Jurkat, Clone E6-1 (cell line): ENCODE measurements around the gene HTRA2. TPM values are rescaled to one million over a fixed set of nuclear protein-coding genes. Genes with fewer than 3 reads are reported as not detected.
"Not testable (repeated sequence)": the region's sequence is repeated elsewhere in the genome, so short reads cannot be mapped to it uniquely, and the experiment has no call there.

ENCODE experiments used
- DNase-seq: peaks from one replicate; pipeline ENCODE4 v3.0.0-alpha.2; 2011; ENCODE audit warnings: low read depth, low spot score
- H3K4me3 ChIP-seq: 2 replicates; pipeline ENCODE4 v1.5.1; 2011; ENCODE audit warnings: mild to moderate bottlenecking, low read length, control low read depth, moderate library complexity
- polyA plus RNA-seq: library from polyadenylated mRNA; unstranded; fragments of >200 nt; gene quantifications from one replicate; pipeline ENCODE4 v1.2.1, GENCODE V29; 2012; ENCODE audit warnings: missing spikeins; ENCODE audit not compliant: insufficient read length, insufficient read depth

HTRA2 gene
- polyA plus RNA-seq: 83.7 TPM

DNA sequence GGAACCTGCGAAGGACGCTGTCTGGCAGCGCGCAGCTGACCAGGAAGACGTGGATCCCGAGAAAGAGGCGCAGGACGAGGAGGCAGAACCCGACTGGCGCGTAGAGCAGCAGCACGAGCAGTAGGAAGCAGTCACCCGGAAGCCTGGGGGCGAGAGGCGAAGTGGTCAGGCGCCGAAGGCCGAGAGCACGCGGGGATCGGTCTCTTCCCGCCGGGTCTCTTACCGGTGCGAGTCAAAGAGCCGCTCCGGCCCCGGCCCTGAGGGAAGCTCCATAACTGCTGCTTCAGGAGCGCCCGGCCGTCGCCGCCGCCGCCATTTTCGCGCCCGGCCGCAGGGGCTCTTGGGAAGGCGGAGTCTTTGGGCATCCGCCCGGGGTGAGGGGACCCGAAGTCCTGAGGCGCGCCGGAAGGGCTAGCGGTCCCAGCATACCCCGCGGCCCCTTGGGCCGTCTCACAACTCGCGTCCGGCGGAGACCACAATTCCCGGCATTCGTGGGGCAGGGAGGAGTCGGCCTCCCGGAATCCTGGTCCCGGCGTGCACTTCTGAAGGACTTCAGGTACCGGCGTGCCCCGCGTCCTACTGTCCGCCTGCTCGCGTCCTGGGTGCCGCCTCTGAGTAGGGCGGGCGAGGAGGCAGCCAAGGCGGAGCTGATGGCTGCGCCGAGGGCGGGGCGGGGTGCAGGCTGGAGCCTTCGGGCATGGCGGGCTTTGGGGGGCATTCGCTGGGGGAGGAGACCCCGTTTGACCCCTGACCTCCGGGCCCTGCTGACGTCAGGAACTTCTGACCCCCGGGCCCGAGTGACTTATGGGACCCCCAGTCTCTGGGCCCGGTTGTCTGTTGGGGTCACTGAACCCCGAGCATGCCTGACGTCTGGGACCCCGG lies at the start of gene HTRA2, which contains the start of gene AUP1:
Gene HTRA2 (plus strand): TSS at position 577 of the 882 bp plus-strand sequence. CDS start 74 bp downstream, at position 651.
Gene AUP1 (minus strand): TSS at position 350 of the 882 bp plus-strand sequence. CDS start 77 bp downstream, at position 273.
- DNase-seq: peak; percentile 74
- H3K4me3 ChIP-seq: peak within 1 kb of the TSS; percentile 99

DNA sequence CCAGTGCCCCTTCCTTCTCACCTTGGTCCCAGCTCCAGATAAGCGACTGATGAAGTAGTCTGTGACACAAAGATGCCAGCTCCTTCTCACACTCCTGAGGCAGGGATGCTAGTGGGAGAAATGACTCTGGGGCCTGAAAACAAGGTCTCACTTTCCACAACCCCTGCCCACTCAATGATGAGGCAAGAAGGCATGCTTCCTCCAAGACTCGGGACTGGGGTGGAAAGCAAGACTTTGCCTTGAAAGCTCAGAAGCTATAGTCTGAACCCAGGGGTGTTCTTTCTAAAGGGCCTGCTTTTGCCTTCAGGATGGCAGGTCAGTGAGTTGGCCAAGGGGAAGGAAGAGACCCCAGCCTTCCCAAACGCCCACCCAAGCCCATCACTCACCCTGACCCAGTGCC lies 48.3 kb upstream of the HTRA2 start:
- no peak for DNase-seq
- peak overlapping the region; percentile 95 for H3K4me3 ChIP-seq

DNA sequence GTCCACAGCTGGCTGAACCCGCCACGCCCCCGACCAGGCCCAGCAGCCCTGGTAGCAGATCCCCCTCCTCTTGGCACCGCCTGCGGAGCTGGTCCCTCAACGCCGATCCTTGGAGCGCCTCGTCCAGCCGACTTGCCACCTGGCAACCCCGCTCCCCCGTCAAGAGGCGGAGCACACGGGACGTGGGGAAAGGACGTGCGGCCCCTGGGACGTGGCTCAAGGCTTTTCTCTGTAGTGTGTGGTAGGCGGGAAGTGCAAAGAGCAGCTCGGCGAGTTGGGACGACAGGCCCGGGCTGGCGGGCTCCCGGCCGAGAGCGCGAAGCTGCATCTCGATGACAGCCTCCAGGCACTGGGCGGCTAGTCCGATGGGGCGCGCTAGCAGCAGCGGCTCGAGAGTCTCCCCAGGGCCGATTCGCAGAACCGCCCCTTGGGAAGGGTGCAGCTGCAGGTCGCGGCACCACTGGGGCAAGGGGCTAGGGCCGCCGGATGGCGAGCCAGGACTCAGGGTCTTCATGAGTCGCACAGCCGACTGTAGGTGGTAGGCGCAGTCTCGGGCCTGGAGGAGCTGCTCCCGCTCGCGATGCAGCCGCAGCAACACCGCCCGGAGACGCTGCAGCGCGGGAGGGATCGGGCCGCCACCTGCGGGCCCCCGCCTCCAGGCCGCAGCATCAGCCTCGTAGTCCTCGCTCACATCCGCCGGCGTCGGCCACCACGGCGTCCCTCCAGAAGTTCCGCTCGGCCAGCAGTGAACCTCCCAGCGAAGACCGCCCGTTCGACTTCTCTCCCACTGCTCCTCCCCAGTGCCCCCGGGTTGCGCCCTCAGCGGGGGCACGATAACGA lies 47.6 kb upstream of the HTRA2 start:
- H3K4me3 ChIP-seq: peak overlapping the region; percentile 95
- no peak for DNase-seq

DNA sequence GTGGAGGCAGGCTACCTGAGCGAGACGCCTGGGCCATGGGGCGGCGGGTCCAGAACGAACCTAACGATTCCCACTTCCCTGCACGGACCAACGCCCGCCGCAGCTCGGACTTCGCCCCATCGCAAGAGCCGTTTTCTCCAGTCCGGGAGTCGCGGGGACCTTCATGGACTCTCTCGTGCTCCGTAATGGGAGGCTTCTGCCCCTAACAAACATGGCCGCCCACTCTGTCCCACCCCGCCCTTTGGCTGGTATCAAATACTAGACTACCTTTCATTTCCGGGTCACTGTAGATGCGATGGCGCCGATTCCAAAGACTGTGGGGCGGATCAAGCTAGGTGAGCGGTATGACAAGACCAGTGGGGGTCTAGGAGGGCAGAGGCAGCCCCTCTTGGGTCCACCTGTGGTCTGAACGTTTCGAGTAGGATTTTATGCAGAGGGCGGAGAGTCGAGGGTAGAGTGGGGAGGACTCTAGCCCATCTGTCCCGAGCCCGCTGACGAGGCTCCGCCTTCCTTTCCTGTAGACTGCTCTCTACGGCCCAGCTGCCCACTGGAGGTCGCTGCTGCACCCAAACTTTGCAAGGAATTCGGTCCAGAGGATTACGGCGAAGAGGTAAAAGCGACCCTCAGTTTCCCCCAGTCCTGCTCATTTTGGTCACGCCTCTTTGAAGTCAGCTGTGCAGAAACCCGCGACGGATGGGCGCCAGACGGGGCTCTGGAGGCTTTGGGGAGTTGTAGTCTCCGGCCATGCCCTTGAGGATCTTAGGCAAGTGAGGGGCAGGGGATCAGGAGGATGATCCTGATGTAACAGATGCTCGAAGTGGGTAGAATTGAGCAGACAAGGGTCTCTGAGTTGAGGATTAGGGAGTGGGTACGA lies 46.7 kb upstream of the HTRA2 start, which contains the start of the genes CCDC142 and TTC31:
Gene CCDC142 (minus strand): TSS at position 198 of the 874 bp plus-strand sequence. CDS start 161 bp downstream, at position 37.
Gene TTC31 (plus strand): TSS at position 281 of the 874 bp plus-strand sequence. CDS start 15 bp downstream, at position 296.
- H3K4me3 ChIP-seq: peak within 1 kb of the TSS; percentile 95
- peak; percentile 93 for DNase-seq

DNA sequence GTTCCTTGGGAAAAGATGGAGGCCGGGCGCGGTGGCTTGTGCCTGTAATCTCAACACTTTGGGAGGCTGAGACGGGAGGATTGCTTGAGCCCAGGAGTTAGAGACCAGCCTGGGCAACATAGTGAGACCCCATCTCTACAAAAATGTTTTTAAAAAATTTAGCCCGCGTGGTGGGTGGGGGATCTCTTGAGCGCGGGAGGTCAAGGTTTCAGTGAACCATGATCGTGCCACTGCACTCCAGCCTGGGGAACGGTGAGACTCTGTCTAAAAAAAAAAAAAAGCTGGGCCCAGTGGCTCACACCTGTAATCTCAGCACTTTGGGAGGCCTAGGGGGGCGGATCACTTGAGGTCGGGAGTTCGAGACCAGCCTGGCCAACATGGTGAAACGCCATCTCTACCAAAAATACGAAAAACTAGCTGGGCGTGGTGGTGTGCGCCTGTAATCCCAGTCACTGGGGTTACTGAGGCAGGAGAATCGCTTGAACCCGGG lies 46.0 kb upstream of the HTRA2 start:
- DNase-seq: not testable (repeated sequence)
- H3K4me3 ChIP-seq: peak overlapping the region; percentile 95

DNA sequence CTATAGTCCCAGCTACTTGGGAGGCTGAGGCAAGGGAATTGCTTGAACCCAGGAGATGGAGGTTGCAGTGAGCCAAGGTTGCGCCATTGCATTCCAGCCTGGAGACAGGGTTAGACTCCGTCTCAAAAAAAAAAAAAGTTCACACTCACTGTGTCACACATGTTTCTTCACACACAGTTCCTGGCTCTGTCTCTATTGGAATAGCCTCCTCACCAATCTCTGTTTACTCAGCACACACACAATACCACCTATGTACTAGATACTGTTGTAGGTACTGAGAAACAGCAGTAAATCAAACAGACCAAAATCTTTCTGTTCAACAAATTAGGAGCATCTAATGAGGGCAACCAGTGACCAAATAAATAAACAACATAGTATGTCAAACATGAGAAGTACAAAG lies 43.6 kb upstream of the HTRA2 start:
- DNase-seq: no peak
- H3K4me3 ChIP-seq: no peak overlapping the region

DNA sequence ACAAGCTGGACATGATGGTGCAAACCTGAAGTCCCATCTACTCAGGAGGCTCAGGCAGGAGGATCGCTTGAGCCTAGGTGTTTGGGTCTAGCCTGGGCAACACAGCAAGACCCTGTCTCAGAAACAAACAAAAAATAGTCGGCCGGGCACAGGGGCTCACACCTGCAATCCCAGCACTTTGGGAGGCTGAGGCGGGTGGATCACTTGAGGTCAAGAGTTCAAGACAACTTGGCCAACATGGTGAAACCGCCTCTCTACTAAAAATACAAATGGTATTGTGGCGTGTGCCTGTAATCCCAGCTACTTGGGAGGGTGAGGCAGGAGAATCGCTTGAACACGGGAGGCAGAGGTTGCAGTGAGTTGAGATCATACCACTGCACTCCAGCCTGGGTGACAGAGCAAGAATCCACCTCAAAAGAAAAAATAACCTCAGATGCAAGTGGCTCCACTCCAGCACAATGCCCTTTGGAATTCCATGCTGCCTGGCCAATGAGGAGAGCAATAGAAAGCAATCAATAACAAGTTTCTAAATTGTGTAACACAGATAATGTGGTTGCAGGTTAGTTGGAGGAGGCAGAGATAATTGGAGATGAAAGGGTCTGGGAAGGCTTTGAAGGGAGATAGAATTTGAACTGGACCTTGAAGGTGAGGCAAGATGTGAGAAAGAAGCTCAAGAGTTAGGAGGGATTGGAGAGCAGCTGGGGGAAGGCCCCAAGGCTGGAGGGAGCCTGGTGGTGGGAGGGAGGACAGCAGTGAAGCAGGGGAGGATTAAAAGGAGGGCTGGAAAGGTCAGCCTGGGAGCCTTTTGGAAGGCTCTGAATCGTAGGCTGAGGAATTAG lies 40.9 kb upstream of the HTRA2 start:
- no peak for DNase-seq
- no peak overlapping the region for H3K4me3 ChIP-seq

DNA sequence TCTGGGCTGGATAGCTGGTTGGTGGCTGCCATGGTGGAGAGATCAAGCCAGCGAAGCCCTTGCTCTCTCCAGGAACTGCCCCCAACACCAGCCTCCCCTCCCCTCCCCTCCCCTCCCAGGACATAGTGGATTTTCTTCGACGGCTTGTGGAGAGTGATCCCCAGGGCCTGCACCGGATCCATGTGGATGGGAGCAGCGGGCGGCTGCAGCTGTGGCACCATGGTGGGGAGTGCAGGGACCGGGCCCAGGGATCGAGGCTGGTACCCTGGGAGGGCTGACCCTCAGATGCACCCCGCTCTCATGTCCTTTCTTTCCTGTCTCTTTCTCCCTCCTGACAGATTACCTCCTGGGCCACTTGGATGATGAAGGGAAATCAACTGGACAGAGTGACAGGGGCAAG lies 39.8 kb upstream of the HTRA2 start:
- no peak overlapping the region for H3K4me3 ChIP-seq
- DNase-seq: no peak

DNA sequence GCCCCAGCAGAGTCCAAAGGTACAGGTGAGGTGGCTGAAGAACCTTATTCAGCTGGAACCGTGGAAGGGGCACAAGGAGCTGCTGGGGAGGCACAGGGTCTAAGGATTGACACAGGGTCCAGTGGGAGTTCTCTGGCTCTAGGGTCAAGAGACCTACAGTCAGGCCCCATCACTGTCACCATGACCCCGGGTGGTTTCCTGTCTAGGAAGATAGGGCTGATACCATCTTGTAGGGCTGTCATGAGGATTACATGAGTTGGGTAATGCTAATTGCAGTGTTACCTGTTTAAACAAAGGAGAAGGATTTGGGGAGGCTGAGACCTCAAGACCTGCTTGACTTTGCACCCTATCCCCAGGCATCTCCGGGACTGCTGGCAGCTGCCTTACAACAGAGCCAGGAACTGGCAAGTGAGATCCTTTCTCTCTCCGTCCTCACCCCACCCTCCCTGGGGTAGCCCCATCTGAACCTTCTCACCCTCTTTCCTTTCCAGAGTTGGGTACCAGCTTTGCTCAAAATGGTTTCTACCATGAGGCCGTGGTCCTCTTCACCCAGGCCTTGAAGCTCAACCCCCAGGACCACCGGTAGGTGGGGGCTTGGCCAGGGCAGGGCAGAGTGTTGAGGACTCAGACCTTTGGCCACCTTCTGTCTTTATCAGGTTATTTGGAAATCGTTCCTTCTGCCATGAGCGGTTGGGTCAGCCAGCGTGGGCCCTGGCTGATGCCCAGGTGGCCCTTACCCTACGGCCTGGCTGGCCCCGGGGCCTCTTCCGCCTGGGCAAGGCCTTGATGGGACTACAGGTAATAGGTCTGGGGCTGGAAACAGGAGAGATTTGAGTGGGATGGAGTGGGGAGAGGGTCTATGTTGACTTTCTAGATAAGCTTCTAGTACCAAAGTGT lies 37.8 kb upstream of the HTRA2 start:
- no peak for DNase-seq

DNA sequence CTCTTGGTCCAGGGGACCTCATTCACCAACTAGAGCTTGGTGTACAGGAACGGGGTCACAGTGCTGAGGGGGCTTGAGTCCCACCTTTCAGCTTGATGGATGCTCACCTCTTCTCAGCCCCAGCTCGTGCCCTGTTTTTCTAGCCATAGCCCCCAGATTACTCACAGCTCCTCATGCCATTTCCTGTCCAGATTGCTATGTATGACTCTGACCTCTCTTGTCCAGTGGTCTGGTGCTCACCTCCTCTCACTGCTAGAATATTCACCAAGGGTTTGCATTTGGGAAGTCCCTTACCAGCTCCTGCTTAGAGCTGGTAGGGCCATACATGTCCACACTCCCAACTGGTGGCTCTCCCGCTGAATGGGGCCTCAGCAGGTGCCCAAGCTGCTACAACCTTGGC lies 36.2 kb upstream of the HTRA2 start:
- DNase-seq: no peak
- H3K4me3 ChIP-seq: no peak overlapping the region

More for the DNA sequence above, 37.8 kb upstream of the HTRA2 start:
- no peak overlapping the region for H3K4me3 ChIP-seq

DNA sequence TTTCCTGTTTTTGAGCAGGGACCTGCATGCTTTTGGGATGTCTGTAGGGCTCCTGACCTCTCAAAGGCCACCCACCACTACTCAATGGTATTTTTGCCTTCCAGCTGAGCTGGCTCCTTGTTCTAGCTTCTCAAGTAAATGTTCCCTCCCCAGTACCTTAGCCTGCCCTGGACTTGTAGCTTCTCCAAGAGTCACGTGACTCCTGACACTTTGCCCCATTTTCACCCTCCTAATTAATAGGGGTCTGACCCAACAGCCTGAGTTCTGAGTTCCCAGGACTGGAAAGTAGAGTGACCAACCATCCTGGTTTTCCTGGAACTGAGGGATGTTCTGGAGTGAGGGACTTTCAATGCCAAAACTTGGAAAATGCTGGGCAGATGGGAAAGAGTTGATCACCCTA lies 34.3 kb upstream of the HTRA2 start:
- no peak overlapping the region for H3K4me3 ChIP-seq
- no peak for DNase-seq

DNA sequence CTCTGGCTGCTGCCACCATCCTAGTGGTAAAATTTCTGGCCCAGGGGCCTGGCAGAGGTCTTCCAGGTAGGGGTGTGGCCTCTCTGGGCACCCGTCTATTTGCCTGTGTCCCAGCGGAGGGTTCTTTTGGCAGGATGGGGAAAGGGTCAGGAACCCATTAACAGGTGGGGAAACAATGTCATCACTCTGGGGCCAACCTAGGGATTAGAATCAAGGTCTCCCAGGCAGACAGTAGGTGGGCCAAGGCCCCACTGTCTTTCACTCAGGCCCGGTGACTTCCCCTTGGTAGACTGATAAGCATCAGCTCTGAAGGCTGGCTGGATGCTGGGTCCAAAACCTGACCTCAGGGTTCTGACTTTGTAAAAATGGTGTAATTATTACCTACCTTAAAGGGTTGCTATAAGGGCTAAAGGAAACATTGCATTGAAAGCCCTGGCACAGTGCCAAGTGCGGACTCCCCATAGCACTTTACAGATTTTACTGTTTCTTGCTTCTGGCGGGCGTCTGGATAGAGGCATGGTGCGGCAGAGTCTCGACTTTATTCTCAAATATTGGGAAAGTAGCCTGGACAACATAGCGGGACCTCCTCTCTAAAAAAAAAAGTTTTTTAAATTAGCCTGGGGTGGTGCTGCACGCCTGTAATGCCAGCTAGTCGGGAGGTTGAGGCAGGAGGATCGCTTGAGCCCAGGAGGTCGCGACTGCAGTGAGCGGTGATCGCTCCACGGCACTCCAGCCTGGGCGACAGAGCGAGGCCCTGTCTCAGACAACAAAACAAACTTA lies 32.5 kb upstream of the HTRA2 start:
- H3K4me3 ChIP-seq: no peak overlapping the region
- no peak for DNase-seq

DNA sequence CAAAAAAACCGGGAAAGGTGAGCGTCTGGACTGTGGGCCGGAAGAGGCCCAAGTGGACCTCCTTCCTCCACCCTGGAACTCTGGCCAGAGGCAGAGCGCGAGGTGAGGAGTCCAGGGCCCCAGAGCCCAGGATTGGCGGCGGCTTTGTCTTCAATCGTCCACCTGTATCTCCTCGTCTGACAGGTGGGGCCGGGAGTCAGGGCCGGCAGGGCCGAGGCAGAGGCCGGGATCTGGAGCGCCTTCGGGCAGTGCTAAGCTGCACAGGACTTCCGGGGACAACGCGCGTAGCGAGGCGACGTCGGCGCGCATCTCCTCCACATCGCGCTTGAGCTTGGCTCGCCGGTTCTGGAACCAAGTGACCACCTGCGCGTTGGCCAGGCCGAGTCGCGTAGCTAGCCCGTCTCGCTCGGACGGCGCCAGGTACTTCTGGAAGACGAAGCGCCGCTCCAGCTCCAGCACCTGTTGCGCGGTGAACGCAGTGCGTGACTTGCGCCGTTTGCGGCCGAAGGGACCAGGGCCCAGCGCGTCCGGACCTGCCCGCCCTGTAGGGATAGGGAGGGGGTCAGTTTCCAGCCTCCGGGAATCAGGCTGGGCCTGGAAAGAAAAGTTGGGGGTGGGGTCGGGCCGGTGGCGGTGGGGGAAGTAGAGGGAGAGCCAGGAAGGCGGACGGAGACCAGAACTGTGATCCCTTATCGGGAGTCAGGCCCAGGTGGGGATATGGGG lies 31.8 kb upstream of the HTRA2 start:
- H3K4me3 ChIP-seq: no peak overlapping the region
- DNase-seq: no peak

DNA sequence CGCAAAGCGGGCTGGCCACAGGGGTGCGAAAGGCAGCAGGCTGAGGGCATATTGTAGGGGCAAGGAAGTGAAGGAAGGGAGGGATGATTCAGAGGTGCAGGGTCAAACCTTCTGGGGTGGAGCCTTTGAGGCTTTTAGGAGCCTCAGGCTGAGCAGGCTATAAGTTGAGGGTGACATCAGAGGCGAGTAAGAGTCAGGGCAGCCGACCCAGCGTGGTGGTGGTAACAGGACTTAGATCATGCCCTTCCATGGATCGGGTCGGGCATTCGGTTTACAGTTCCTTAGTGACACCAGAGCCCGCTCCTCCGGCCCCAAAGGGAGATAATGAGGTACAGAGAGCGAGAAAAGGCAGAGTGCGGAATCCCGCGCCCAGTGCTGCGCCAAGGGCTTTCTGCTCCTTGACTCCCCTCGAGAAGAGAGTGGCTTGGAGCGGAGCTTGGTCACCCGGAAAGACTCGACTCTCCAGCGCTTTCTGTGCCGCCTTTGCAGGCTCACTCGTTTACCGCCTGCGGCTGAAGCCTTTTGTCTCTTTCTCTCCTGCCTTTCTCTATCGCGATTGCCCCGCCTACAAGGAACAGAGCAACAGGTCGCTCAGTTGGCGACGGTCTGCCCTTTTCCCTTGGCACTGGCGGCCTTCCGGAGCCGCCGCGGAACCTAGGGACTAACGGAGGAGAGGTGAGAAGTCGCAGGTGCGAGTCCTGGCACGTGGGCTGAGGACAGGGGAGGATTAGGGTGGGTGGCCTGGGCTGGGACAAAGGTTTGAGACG lies 31.1 kb upstream of the HTRA2 start:
- H3K4me3 ChIP-seq: no peak overlapping the region
- no peak for DNase-seq
